ENCODE measurements around the gene CDC42BPG.

CDC42BPG gene

DNA sequence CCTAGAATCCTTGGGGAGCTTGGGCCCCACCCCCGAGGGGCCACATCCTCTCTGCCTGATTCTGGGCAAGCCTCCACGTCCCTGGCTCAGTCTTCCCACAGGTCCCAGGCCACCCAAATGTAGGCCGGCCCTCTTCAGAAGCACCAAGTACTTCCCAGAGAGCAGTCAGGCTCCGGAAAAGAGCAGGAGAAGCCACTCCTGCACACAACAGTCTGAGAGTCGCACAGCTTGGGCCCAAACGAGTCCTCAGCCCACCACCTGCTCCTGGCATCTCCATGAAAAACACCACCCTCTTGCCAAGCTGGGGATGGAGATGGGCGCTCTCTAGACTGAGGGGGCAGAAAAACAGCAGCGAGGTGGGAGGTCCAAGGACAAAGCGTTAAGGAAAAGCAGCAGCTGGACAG is 18.5 kb upstream of the CDC42BPG start:
- TF ChIP-seq, protein P1, sequence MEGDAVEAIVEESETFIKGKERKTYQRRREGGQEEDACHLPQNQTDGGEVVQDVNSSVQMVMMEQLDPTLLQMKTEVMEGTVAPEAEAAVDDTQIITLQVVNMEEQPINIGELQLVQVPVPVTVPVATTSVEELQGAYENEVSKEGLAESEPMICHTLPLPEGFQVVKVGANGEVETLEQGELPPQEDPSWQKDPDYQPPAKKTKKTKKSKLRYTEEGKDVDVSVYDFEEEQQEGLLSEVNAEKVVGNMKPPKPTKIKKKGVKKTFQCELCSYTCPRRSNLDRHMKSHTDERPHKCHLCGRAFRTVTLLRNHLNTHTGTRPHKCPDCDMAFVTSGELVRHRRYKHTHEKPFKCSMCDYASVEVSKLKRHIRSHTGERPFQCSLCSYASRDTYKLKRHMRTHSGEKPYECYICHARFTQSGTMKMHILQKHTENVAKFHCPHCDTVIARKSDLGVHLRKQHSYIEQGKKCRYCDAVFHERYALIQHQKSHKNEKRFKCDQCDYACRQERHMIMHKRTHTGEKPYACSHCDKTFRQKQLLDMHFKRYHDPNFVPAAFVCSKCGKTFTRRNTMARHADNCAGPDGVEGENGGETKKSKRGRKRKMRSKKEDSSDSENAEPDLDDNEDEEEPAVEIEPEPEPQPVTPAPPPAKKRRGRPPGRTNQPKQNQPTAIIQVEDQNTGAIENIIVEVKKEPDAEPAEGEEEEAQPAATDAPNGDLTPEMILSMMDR (conservative IDR thresholded peaks at IDR 0.05; ENCODE audit: low read depth): no peak
- ChIA-PET CTCF (interaction anchor here (0.5 kb wide), 1 partner anchor 917 kb away, joined by 3 read pairs; no protein-coding TSS in a partner anchor), POLR2A (ENCODE audit: low non-redundant PET) (no interaction called here)
- DNase-seq (ENCODE audit: low spot score): no peak
- H3K27ac ChIP-seq: peak overlapping the region; percentile 93

DNA sequence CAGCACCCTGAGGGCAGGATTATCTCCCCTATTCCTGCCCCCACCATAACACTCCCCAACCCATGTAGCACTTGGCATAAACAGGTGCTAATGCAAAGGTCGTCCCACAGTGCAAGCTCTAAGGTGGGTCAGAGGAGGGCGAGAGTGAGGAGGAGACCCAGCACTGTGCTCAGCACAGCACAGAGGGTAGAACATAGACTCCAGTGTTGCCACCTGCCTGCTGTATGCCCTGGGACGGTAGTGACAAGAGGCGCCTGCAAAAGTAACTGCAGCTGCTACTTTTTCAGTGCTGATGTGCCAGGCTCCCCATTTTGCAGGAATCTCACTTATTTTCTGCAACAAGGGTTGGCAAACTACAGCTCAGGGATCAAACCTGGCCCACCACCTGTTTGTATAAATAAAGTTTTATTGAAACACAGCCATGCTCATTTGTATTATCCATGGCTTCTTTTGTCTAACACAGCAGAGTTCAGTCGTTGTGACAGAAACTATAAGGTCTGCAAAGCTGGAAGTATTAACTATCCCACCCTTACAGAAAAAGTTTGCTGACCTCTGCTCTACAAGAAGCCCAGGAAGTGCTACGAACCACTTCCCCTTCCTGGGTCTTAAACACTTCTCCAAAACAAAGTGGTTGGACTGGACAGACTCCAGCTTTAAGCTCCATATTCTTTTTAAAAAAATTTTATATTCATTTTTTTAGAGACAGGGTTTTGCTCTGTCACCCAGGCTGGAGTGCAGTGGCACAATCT is 16.9 kb upstream of the CDC42BPG start:
- DNase-seq (ENCODE audit: low spot score): no peak
- peak overlapping the region; percentile 99 for H3K27ac ChIP-seq
- POLR2A ChIA-PET (ENCODE audit: low non-redundant PET): no interaction called here
- TF ChIP-seq, protein P1 (conservative IDR thresholded peaks at IDR 0.05; ENCODE audit: low read depth): no peak
- CTCF ChIA-PET: interaction anchor here (0.6 to 1.1 kb wide), 3 partner anchors 16 to 506 kb away, joined by 3 to 4 read pairs (median 4); no protein-coding TSS in a partner anchor

DNA sequence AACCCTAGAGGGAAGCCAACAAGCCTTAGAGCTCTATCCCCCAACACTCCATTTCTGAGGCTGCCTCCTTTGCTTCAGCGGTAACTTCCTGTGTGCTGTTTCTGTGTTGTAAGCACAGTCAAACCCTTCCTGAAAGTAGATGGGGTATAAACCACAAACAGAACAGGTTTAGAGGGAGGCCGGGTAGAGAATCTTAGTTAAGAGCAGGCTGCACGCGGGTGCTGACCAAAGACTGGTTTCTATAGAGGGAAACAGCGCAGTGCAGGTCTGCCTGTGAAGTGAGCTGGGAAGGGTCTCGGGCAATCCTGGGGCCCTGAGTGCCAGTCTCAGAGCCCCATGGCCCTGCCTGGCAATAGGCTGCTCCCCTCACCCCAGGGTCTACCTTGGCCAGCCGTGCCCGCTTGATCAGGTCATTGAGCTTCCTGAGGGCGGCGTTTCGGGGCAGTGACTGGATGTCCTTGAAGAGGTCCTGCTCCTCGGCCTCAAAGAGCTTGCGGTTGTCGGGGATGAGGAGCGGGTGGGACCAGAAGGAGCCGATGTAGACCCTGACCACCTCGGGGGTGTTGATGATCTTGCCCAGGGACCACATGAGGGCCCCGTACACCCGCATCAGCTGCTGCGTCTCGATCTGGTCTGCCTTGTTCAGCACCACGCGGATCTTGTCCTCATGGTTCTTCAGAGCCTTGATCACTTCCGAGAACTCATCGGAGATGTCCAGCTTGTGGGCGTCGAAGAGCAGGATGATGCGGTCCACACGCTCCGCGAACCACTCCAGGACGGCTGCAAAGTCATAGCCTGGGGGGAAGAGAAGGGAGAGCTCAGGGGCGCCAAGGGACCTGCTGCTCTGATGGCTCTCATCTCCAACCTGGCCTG is 15.3 kb upstream of the CDC42BPG start:
- ChIA-PET POLR2A (ENCODE audit: low non-redundant PET) (no interaction called here), CTCF (no interaction called here)
- peak overlapping the region; percentile 99 for H3K27ac ChIP-seq
- TF ChIP-seq, protein P1 (conservative IDR thresholded peaks at IDR 0.05; ENCODE audit: low read depth): no peak
- DNase-seq (ENCODE audit: low spot score): no peak

DNA sequence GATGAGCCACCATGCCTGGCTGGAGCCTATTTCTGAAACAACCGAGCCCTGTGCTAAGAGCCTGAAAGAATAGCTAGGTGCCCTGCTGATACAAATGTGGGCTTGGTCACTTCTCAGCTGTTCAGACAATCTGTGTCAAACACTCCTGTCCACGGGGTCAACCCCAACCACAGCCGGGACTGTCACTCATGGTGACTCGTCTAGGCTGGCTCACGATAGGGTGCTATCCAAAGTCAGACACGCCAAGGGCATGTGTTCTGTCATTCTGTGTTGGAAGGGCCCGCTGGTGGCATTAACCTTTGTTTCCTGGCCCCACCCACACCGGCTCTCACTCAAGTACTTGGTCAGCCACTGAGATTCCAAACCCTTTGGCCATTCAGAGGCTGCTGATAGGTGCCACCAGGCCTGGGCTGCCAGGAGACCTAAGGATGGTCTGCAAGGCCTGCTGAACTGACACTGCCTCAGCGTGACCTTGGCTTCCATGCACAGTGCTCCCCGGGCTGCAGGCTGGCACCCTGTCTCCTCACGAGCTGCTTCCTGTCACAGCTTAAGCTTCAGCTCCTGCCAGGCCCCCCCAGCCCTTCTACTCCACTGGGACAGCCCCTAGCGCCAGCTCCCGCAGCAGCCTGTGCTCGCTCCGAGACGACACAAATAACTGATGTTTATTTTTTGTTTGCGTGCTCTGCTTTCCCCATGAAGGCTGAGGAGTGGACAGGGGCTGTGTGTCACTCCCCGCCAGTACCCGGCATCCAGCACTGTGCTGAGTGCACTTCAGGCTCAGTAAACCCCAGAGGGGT is 14.2 kb upstream of the CDC42BPG start:
- peak overlapping the region; percentile 99 for H3K27ac ChIP-seq
- DNase-seq (ENCODE audit: low spot score): no peak
- ChIA-PET POLR2A (ENCODE audit: low non-redundant PET) (no interaction called here), CTCF (no interaction called here)
- TF ChIP-seq, protein P1 (conservative IDR thresholded peaks at IDR 0.05; ENCODE audit: low read depth): no peak

DNA sequence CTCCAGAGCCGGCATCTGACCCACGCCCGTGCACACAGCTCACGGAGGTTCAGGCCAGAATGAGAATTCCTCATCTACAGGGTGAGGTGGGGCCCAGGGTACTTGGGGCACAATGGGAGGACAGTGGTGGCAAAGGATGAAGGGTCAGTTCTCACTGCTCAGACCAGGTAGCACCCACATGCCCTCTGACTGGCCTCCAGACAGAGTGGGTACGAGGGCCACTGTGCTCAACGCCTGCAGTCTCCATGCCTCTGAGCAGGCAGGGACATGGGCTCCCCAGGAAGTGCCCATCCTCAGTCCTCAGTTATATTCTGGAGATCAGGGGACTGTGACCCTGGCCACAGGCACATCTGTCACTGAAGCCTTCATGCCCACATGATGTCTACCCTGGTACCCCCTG is 13.0 kb upstream of the CDC42BPG start:
- TF ChIP-seq, protein P1 (conservative IDR thresholded peaks at IDR 0.05; ENCODE audit: low read depth): no peak
- ChIA-PET POLR2A (ENCODE audit: low non-redundant PET) (interaction anchor here (0.7 kb wide), 1 partner anchor 602 kb away, joined by 4 read pairs; no protein-coding TSS in a partner anchor), CTCF (interaction anchor here (0.8 to 1.0 kb wide), 2 partner anchors 11 to 31 kb away, joined by 4 to 6 read pairs; no protein-coding TSS in a partner anchor)
- H3K27ac ChIP-seq: peak overlapping the region; percentile 99
- no peak for DNase-seq (ENCODE audit: low spot score)
